Activated CD8-positive, alpha-beta memory T cell treated with anti-CD3 and anti-CD28 coated beads, Interleukin-2, amount 50 U/mL, for 48 hours (primary cell): ENCODE data around the gene KRT16.
A peak's percentile ranks its signal among the peaks of the same experiment; 100 is the strongest.
"Not testable (repeated sequence)": the region's sequence is repeated elsewhere in the genome, so short reads cannot be mapped to it uniquely, and the experiment has no call there.

Source experiments
- DNase-seq: peaks from one replicate; pipeline ENCODE4 v3.0.0-alpha.2; 2020

The KRT16 gene

GRCh38 chr17:41582061-41582968 is 30.3 kb downstream of the KRT16 start:
- DNase-seq: not testable (repeated sequence)

DNA sequence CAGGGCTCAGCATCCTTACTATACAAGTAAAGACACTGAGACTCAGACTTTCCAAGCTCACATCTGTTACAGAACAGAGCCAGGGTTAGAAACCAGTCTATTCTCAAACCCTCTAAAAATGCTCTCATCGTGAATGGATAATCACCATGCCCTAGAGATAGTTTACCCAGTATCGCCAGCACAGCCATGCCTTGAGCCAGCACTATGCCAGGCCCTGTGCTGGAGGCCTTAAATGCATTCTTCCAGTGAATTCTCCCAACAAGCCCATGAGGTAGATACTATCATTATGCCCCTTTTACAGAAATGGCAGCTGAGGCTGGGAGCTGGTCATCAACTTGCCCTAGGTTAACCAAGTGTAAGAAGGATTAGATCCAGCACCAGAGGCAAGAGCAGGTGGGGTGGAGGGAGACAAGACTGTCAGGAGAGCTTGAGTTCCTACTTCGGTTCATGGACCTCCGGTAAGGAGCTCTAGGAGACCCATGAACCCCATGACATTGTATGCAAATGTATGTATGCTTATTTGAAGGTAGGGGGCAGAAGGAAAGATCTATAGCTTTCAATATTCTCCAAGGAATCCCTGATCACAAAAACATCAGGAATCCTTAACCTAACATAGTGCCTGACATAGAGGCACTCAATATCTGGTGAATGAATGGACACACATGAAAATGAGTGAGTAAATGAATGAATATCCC is 31.1 kb downstream of the KRT16 start:
- DNase-seq: no peak

DNA sequence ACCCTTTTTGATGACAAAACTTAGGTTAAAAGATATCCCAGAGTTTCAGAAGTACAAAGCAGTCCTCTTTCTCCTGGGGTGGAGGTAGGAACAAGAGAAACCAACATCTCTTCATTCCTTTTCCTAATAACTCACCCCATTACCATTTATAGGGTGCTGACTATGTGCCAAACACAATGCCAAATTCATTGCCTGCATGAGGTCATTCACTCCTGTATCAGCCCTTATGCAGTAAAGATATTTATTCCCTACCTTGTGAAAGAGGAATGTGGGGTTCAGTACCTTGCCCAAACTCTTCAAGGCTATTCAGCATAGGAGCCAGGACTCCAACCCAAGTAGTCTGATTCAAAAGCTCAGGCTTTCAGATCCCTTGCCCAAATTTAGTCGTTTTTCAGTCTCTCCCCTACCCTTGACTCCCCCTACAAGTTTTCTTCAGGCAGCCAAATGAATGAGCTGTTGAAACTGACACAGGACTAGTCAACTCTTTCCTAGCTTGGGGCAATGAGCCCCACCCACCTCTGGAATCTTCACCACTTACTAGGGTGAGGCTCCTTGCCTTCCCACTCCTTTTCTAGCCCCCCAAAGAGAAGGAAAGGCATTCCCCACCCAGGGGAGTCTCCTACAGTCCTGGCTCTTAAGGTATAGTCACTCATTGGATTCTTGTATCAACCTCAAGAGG is 31.7 kb downstream of the KRT16 start:
- DNase-seq: no peak

GRCh38 chr17:41580244-41580575 is 32.4 kb downstream of the KRT16 start:
- no peak for DNase-seq

DNA sequence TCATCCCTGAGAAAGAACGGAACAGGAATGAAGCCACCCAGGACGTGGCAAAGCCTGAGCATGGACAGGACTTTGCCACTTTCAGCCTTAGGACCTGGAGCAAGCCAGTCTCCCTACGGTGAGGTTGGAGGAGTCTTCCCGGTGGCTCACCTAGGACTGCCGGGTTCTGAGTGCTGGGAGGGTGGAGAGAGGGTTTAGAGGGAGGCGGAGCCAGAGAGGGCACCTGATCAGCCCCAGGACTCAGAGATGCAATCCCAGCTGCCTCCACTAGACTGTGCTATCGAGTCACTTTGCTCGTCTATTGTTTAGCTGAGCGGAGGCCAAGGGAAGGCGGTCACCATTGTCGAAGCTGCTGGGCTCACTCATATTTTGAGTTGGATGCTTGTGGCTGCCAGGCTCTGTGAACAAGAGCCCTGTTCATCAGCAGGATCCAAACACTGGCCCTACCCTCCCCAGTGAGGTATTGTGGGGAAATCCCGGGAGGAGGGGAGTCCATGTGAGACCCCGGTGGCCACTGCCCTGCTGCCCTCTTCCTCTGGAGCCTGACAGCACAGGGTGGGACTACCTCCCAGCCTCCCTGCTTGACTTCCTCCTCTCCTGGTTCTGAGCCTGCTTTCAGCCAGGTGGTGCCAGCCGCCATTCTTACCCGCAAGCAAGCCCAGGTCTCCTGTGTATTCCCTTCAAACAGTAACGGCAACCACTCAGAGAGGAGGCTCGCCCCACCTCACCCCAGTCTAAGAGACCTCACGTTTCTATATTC is 32.9 kb downstream of the KRT16 start:
- peak; percentile 89 for DNase-seq

GRCh38 chr17:41578971-41579370 is 33.6 kb downstream of the KRT16 start:
- DNase-seq: no peak

- DNase-seq: no peak
These were observed 34.0 kb downstream of the KRT16 start for GRCh38 chr17:41578538-41578937.

- not testable (repeated sequence) for DNase-seq
These were observed 35.8 kb downstream of the KRT16 start for GRCh38 chr17:41576740-41577139.

GRCh38 chr17:41575336-41575735 is 37.2 kb downstream of the KRT16 start:
- no peak for DNase-seq

- no peak for DNase-seq
These were observed 40.8 kb downstream of the KRT16 start, which contains the start of gene KRT9 for GRCh38 chr17:41571561-41572434. TSS of gene KRT9 (minus strand) at chr17:41572059. CDS start at chr17:41571992, 67 bp downstream.

DNA sequence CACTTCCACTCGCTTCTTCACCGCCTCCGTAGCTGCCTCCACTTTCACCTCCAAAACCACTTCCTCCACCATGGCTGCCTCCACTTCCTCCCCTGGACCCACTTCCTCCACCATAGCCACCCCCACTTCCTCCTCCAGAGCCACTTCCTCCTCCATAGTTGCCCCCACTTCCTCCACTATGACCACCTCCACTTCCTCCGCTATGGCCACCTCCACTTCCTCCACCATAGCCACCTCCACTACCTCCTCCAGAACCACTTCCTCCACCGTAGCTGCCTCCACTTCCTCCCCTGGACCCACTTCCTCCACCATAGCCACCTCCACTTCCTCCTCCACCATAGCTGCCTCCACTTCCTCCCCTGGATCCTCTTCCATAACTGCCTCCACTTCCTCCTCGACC is 45.2 kb downstream of the KRT16 start:
- no peak for DNase-seq

DNA sequence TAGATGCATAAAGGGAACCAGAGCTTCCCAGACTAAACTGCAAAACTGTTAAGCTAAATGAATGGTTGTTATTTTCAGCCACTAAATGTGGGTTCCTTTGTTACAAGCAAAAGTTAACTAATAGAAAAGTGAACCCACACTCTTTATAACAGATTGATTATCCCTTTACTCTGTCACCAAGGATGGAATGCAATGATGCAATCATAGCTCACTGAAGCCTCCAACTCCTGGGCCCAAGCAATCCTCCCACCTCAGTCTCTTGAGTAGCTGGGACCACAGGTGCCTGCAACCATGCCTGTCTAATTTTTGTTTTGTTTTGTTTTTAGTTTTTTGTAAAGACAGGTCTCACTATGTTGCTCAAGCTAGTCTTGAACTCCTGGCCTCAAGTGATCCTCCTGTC is 47.2 kb downstream of the KRT16 start:
- no peak for DNase-seq

- DNase-seq: no peak
These were observed 48.9 kb downstream of the KRT16 start for GRCh38 chr17:41563607-41564170.

- no peak for DNase-seq
These were observed 51.0 kb downstream of the KRT16 start for GRCh38 chr17:41561554-41561953.
